Astrocyte (in vitro differentiated cells and primary cell): ENCODE results near the gene OXGR1. TPM values are rescaled to one million over a fixed set of nuclear protein-coding genes. Genes with fewer than 3 reads are reported as not detected.

Experiments
- DNase-seq: peaks from one replicate; pipeline ENCODE4 v3.0.0-alpha.2; 2010; ENCODE audit warnings: low read depth
- FAIRE-seq: peaks from 2 replicates; lab custom pipeline; 2011; peaks lifted over from hg19 to GRCh38; lab: Jason Lieb, UNC
- H2AFZ ChIP-seq: 2 replicates; pipeline ENCODE4 v1.6.0; 2012; ENCODE audit warnings: low read depth, low read length, inconsistent platforms
- H3K27ac ChIP-seq: 2 replicates; pipeline ENCODE4 v1.5.1; 2011; ENCODE audit warnings: low read depth, low read length, inconsistent platforms
- H3K27me3 ChIP-seq: 2 replicates; pipeline ENCODE4 v1.6.0; 2011; ENCODE audit warnings: low read length, inconsistent platforms; ENCODE audit not compliant: insufficient read depth
- H3K36me3 ChIP-seq: 2 replicates; pipeline ENCODE4 v1.5.1; 2011; ENCODE audit warnings: low read length, inconsistent platforms; ENCODE audit not compliant: insufficient read depth
- H3K4me1 ChIP-seq: 2 replicates; pipeline ENCODE4 v1.5.1; 2011; ENCODE audit warnings: low read length, inconsistent platforms; ENCODE audit not compliant: insufficient read depth
- H3K4me2 ChIP-seq: 2 replicates; pipeline ENCODE4 v1.6.0; 2012; ENCODE audit warnings: low read length, inconsistent platforms
- H3K4me3 ChIP-seq: 2 replicates; pipeline ENCODE4 v1.5.1; 2011; ENCODE audit warnings: low read depth, mild to moderate bottlenecking, low read length, inconsistent platforms; ENCODE audit not compliant: insufficient read depth
- H3K79me2 ChIP-seq: 2 replicates; pipeline ENCODE4 v1.6.0; 2012; ENCODE audit warnings: mild to moderate bottlenecking, low read length, inconsistent platforms; ENCODE audit not compliant: insufficient read depth
- H3K9ac ChIP-seq: 2 replicates; pipeline ENCODE4 v1.6.0; 2012; ENCODE audit warnings: mild to moderate bottlenecking, low read length, inconsistent platforms
- H3K9me3 ChIP-seq: 2 replicates; pipeline ENCODE4 v1.5.1; 2012; ENCODE audit warnings: low read depth, mild to moderate bottlenecking, low read length, inconsistent platforms; ENCODE audit not compliant: insufficient read depth
- H4K20me1 ChIP-seq: 2 replicates; pipeline ENCODE4 v1.6.0; 2012; ENCODE audit warnings: low read length, inconsistent platforms; ENCODE audit not compliant: insufficient read depth
- H3K27ac Mint-ChIP-seq: one replicate; pipeline ENCODE4 v1.8.0; 2021; ENCODE audit warnings: mild to moderate bottlenecking, mixed read lengths; ENCODE audit not compliant: unreplicated experiment
- H3K27me3 Mint-ChIP-seq: one replicate; pipeline ENCODE4 v1.8.0; 2021; ENCODE audit warnings: low read depth, mixed read lengths; ENCODE audit not compliant: unreplicated experiment
- H3K36me3 Mint-ChIP-seq: one replicate; pipeline ENCODE4 v1.8.0; 2021; ENCODE audit warnings: low read depth, mixed read lengths; ENCODE audit not compliant: unreplicated experiment
- H3K4me1 Mint-ChIP-seq: one replicate; pipeline ENCODE4 v1.8.0; 2021; ENCODE audit warnings: low read depth, mixed read lengths; ENCODE audit not compliant: unreplicated experiment
- H3K4me3 Mint-ChIP-seq: one replicate; pipeline ENCODE4 v1.8.0; 2021; ENCODE audit warnings: mild to moderate bottlenecking, moderate library complexity, mixed read lengths; ENCODE audit not compliant: unreplicated experiment
- H3K9me3 Mint-ChIP-seq: one replicate; pipeline ENCODE4 v1.8.0; 2021; ENCODE audit warnings: mild to moderate bottlenecking, mixed read lengths; ENCODE audit not compliant: unreplicated experiment
- CTCF ChIP-seq: IDR thresholded peaks from 2 replicates; pipeline ENCODE4 v1.5.1; 2011; ENCODE audit warnings: low read depth, mild to moderate bottlenecking, inconsistent platforms, low read length, moderate library complexity; ENCODE audit not compliant: insufficient read depth
- EZH2 ChIP-seq: IDR thresholded peaks from 2 replicates; pipeline ENCODE4 v1.6.1; 2012; ENCODE audit warnings: mild to moderate bottlenecking, low read length, inconsistent platforms; ENCODE audit not compliant: insufficient read depth
- total RNA-seq: library from RNA; stranded (reverse); gene quantifications from 2 replicates; pipeline ENCODE4 v1.2.1, GENCODE V29; 2021

OXGR1 gene
- total RNA-seq, 1 donor from 2014 or later = 0.39 TPM

- no peak overlapping the region for H3K27ac Mint-ChIP-seq
- H3K79me2 ChIP-seq = no peaks in the 10 kb centered on the region
- no peaks in the 10 kb centered on the region for H3K9me3 ChIP-seq
- H3K36me3 Mint-ChIP-seq = no peaks in the 10 kb centered on the region
- no peaks in the 10 kb centered on the region for H3K4me1 ChIP-seq
- no peak for DNase-seq
- H3K4me2 ChIP-seq = no peak overlapping the region
- H3K9ac ChIP-seq = no peak overlapping the region
- H4K20me1 ChIP-seq = no peaks in the 10 kb centered on the region
- H3K27me3 ChIP-seq = peaks cover 9% of the 10 kb centered on the region
- no peaks in the 10 kb centered on the region for H3K9me3 Mint-ChIP-seq
- peaks cover 6% of the 10 kb centered on the region for H3K27me3 Mint-ChIP-seq
- TF ChIP-seq CTCF = no peak
- TF ChIP-seq EZH2 = no peak
- H3K4me3 ChIP-seq = no peak overlapping the region
- H3K4me1 Mint-ChIP-seq = peaks cover 14% of the 10 kb centered on the region
- no peaks in the 10 kb centered on the region for H3K36me3 ChIP-seq
- H2AFZ ChIP-seq = no peak overlapping the region
- no peak for FAIRE-seq
- no peak overlapping the region for H3K27ac ChIP-seq
- no peak overlapping the region for H3K4me3 Mint-ChIP-seq
Measured at GRCh38 chr13:97011446-97012131, 17.3 kb upstream of the OXGR1 start.

GRCh38 chr13:97008643-97009042, 14.4 kb upstream of the OXGR1 start:
- H3K27ac ChIP-seq = no peak overlapping the region
- no peak overlapping the region for H3K27ac Mint-ChIP-seq
- peaks cover 15% of the 10 kb centered on the region for H3K4me1 ChIP-seq
- no peak overlapping the region for H3K4me3 ChIP-seq
- no peak for TF ChIP-seq EZH2
- no peak for TF ChIP-seq CTCF
- H3K36me3 Mint-ChIP-seq = no peaks in the 10 kb centered on the region
- H3K4me2 ChIP-seq = no peak overlapping the region
- H4K20me1 ChIP-seq = no peaks in the 10 kb centered on the region
- H3K27me3 ChIP-seq = peaks cover 9% of the 10 kb centered on the region
- H2AFZ ChIP-seq = no peak overlapping the region
- H3K79me2 ChIP-seq = no peaks in the 10 kb centered on the region
- H3K27me3 Mint-ChIP-seq = peaks cover 6% of the 10 kb centered on the region
- no peaks in the 10 kb centered on the region for H3K9me3 Mint-ChIP-seq
- H3K9ac ChIP-seq = no peak overlapping the region
- FAIRE-seq = no peak
- no peaks in the 10 kb centered on the region for H3K36me3 ChIP-seq
- H3K4me3 Mint-ChIP-seq = no peak overlapping the region
- DNase-seq = no peak
- H3K4me1 Mint-ChIP-seq = peaks cover 26% of the 10 kb centered on the region
- no peaks in the 10 kb centered on the region for H3K9me3 ChIP-seq

GRCh38 chr13:97005625-97006262, 11.5 kb upstream of the OXGR1 start:
- Histone ChIP-seq H3K36me3 (no peaks in the 10 kb centered on the region), H3K4me2 (no peak overlapping the region), H3K27ac (no peak overlapping the region), H4K20me1 (no peaks in the 10 kb centered on the region), H3K9me3 (no peaks in the 10 kb centered on the region), H3K4me3 (no peak overlapping the region), H3K9ac (no peak overlapping the region), H3K4me1 (peaks cover 23% of the 10 kb centered on the region), H3K79me2 (no peaks in the 10 kb centered on the region), H3K27me3 (peaks cover 6% of the 10 kb centered on the region), H2AFZ (peak overlapping the region; percentile 44)
- no peak overlapping the region for H3K4me3 Mint-ChIP-seq
- DNase-seq = peak; percentile 61
- peaks cover 42% of the 10 kb centered on the region for H3K4me1 Mint-ChIP-seq
- no peaks in the 10 kb centered on the region for H3K9me3 Mint-ChIP-seq
- peak overlapping the region; percentile 34 for H3K27ac Mint-ChIP-seq
- no peak for FAIRE-seq
- H3K27me3 Mint-ChIP-seq = peaks cover 6% of the 10 kb centered on the region
- TF ChIP-seq CTCF (no peak), EZH2 (no peak)
- no peaks in the 10 kb centered on the region for H3K36me3 Mint-ChIP-seq
